ENCODE measurements around the gene RPL6. TPM values are rescaled to one million over a fixed set of nuclear protein-coding genes. Genes with fewer than 3 reads are reported as not detected.
A peak's percentile ranks its signal among the peaks of the same experiment; 100 is the strongest.

Gene RPL6
- total and polyA plus RNA-seq, 4 donors, result 1,004 to 2,870 (median 1,243) TPM

GRCh38 chr12:112424126-112424525 lies 14.7 kb upstream of the RPL6 start:
- no peaks in the 10 kb centered on the region for H3K9me3 ChIP-seq (ENCODE audit: control insufficient read depth in 4 of 4, insufficient read depth in 3 of 4, low read length in 3 of 4)
- peaks cover 4 to 20% (median 6%) of the 10 kb centered on the region in 5 donors for H3K4me1 ChIP-seq (ENCODE audit: control insufficient read depth in 5 of 5, insufficient read depth in 5 of 5, low read length in 5 of 5)
- no peak for TF ChIP-seq CTCF (IDR thresholded peaks at IDR 0.05; ENCODE audit: control extremely low read depth, extremely low read depth)
- DNase-seq (no peak), ATAC-seq (ENCODE audit: insufficient read depth, low FRiP score) (no peak)
- no peaks in the 10 kb centered on the region for H3K27me3 ChIP-seq (ENCODE audit: control insufficient read depth in 3 of 3, insufficient read depth in 3 of 3, low read length in 2 of 3)
- H3K9ac ChIP-seq (ENCODE audit: insufficient read depth in 1 of 2, low read length in 2 of 2), result no peak overlapping the region
- peaks cover 0 to 4% (median 0%) of the 10 kb centered on the region in 4 donors for H3K36me3 ChIP-seq (ENCODE audit: control insufficient read depth in 4 of 4, insufficient read depth in 4 of 4, low read length in 4 of 4)
- no peak overlapping the region for H3K27ac ChIP-seq (ENCODE audit: low read depth in 1 of 2, low read length in 1 of 2)
- H3K4me3 ChIP-seq, result no peak overlapping the region
- WGBS, 2 donors, result 93 to 94% methylated on average over 3 of the region's 3 CpGs

GRCh38 chr12:112422531-112422930 lies 13.1 kb upstream of the RPL6 start:
- Histone ChIP-seq H3K9ac (ENCODE audit: insufficient read depth in 1 of 2, low read length in 2 of 2) (no peak overlapping the region), H3K4me3 (no peak overlapping the region), H3K27me3 (ENCODE audit: control insufficient read depth in 3 of 3, insufficient read depth in 3 of 3, low read length in 2 of 3) (no peaks in the 10 kb centered on the region), H3K9me3 (ENCODE audit: control insufficient read depth in 4 of 4, insufficient read depth in 3 of 4, low read length in 3 of 4) (no peaks in the 10 kb centered on the region), H3K27ac (ENCODE audit: low read depth in 1 of 2, low read length in 1 of 2) (peak overlapping the region in 1 of 2 donors; percentile 51), H3K36me3 (ENCODE audit: control insufficient read depth in 4 of 4, insufficient read depth in 4 of 4, low read length in 4 of 4) (no peaks in the 10 kb centered on the region), H3K4me1 (ENCODE audit: control insufficient read depth in 5 of 5, insufficient read depth in 5 of 5, low read length in 5 of 5) (peaks cover 4 to 18% (median 6%) of the 10 kb centered on the region in 5 donors)
- 52% methylated on average over 5 of the region's 5 CpGs for WGBS, 2 donors
- no peak for ATAC-seq (ENCODE audit: insufficient read depth, low FRiP score)
- DNase-seq, result no peak
- no peak for TF ChIP-seq CTCF (IDR thresholded peaks at IDR 0.05; ENCODE audit: control extremely low read depth, extremely low read depth)

GRCh38 chr12:112421363-112421762 lies 12.0 kb upstream of the RPL6 start:
- ATAC-seq (ENCODE audit: insufficient read depth, low FRiP score) (no peak), DNase-seq (no peak)
- 94 to 100% methylated on average over 1 of the region's 1 CpG for WGBS, 2 donors
- Histone ChIP-seq H3K27ac (ENCODE audit: low read depth in 1 of 2, low read length in 1 of 2) (no peak overlapping the region), H3K9me3 (ENCODE audit: control insufficient read depth in 4 of 4, insufficient read depth in 3 of 4, low read length in 3 of 4) (no peaks in the 10 kb centered on the region), H3K4me3 (no peak overlapping the region), H3K4me1 (ENCODE audit: control insufficient read depth in 5 of 5, insufficient read depth in 5 of 5, low read length in 5 of 5) (peaks cover 4 to 18% (median 6%) of the 10 kb centered on the region in 5 donors), H3K36me3 (ENCODE audit: control insufficient read depth in 4 of 4, insufficient read depth in 4 of 4, low read length in 4 of 4) (no peaks in the 10 kb centered on the region), H3K27me3 (ENCODE audit: control insufficient read depth in 3 of 3, insufficient read depth in 3 of 3, low read length in 2 of 3) (no peaks in the 10 kb centered on the region), H3K9ac (ENCODE audit: insufficient read depth in 1 of 2, low read length in 2 of 2) (no peak overlapping the region)
- TF ChIP-seq CTCF (IDR thresholded peaks at IDR 0.05; ENCODE audit: control extremely low read depth, extremely low read depth), result no peak

- no peak overlapping the region for H3K27ac ChIP-seq (ENCODE audit: low read depth in 1 of 2, low read length in 1 of 2)
- no peaks in the 10 kb centered on the region for H3K36me3 ChIP-seq (ENCODE audit: control insufficient read depth in 4 of 4, insufficient read depth in 4 of 4, low read length in 4 of 4)
- no peak overlapping the region for H3K4me3 ChIP-seq
- 80 to 88% methylated on average over 3 of the region's 3 CpGs for WGBS, 2 donors
- no peaks in the 10 kb centered on the region for H3K27me3 ChIP-seq (ENCODE audit: control insufficient read depth in 3 of 3, insufficient read depth in 3 of 3, low read length in 2 of 3)
- peaks cover 3 to 18% (median 6%) of the 10 kb centered on the region in 5 donors for H3K4me1 ChIP-seq (ENCODE audit: control insufficient read depth in 5 of 5, insufficient read depth in 5 of 5, low read length in 5 of 5)
- no peak for ATAC-seq (ENCODE audit: insufficient read depth, low FRiP score)
- DNase-seq, result no peak
- no peaks in the 10 kb centered on the region for H3K9me3 ChIP-seq (ENCODE audit: control insufficient read depth in 4 of 4, insufficient read depth in 3 of 4, low read length in 3 of 4)
- H3K9ac ChIP-seq (ENCODE audit: insufficient read depth in 1 of 2, low read length in 2 of 2), result no peak overlapping the region
- TF ChIP-seq CTCF (IDR thresholded peaks at IDR 0.05; ENCODE audit: control extremely low read depth, extremely low read depth), result no peak
Observed at GRCh38 chr12:112420740-112421139, 11.3 kb upstream of the RPL6 start.

Data from lung (tissue), 12 donors.